Tracheal epithelial cell (primary cell): ENCODE measurements around the gene CDH9. TPM values are rescaled to one million over a fixed set of nuclear protein-coding genes. Genes with fewer than 3 reads are reported as not detected.

ENCODE experiments used
- total RNA-seq: library from RNA; depleted of rRNA; stranded (reverse); fragments of >200 nt; gene quantifications from 2 replicates; pipeline ENCODE4 v1.2.1, GENCODE V29; 2014

Gene CDH9
- total RNA-seq, result not detected in 2 replicates

GRCh38 chr5:27038476-27038875, at the start of gene CDH9:
CDH9 (minus strand) TSS chr5:27038586; CDS start chr5:26988333, 50,253 bp downstream.

